Bronchial epithelial cell (primary cell): ENCODE results near the gene CDR2L. TPM values are rescaled to one million over a fixed set of nuclear protein-coding genes. Genes with fewer than 3 reads are reported as not detected.

ENCODE experiments used
- DNase-seq: peaks from one replicate; pipeline ENCODE4 v3.0.0-alpha.2; 2010; ENCODE audit warnings: low read depth
- FAIRE-seq: peaks from 2 replicates; lab custom pipeline; 2011; peaks lifted over from hg19 to GRCh38; lab: Jason Lieb, UNC
- H3K27me3 ChIP-seq: 2 replicates; pipeline ENCODE4 v1.5.1; 2011; ENCODE audit warnings: low read length; ENCODE audit not compliant: control insufficient read depth, insufficient read depth
- H3K36me3 ChIP-seq: 2 replicates; pipeline ENCODE4 v1.5.1; 2011; ENCODE audit warnings: low read length; ENCODE audit not compliant: control insufficient read depth, insufficient read depth
- H3K4me3 ChIP-seq: 2 replicates; pipeline ENCODE4 v1.5.1; 2011; ENCODE audit warnings: mild to moderate bottlenecking, low read depth, low read length, control low read depth
- CTCF ChIP-seq: IDR thresholded peaks from 2 replicates; pipeline ENCODE4 v1.5.1; 2011; ENCODE audit warnings: mild to moderate bottlenecking, moderate library complexity, low read length, control low read depth, inconsistent platforms; ENCODE audit not compliant: insufficient read depth, severe bottlenecking
- total RNA-seq: library from RNA; depleted of rRNA; stranded (reverse); fragments of >200 nt; gene quantifications from 2 replicates; pipeline ENCODE4 v1.2.1, GENCODE V29; 2014

Gene CDR2L
- total RNA-seq, 1 donor from 2014 or later = 6.1 TPM

- no peaks in the 10 kb centered on the region for H3K27me3 ChIP-seq
- H3K36me3 ChIP-seq = no peaks in the 10 kb centered on the region
- H3K4me3 ChIP-seq = no peak overlapping the region
- FAIRE-seq (no peak), DNase-seq (no peak)
- no peak for TF ChIP-seq CTCF
Measured at GRCh38 chr17:74951065-74951464, 36.4 kb upstream of the CDR2L start.

GRCh38 chr17:74951680-74952421 is 35.6 kb upstream of the CDR2L start:
- Histone ChIP-seq H3K4me3 (no peak overlapping the region), H3K36me3 (no peaks in the 10 kb centered on the region), H3K27me3 (peaks cover 2% of the 10 kb centered on the region)
- DNase-seq (no peak), FAIRE-seq (no peak)
- no peak for TF ChIP-seq CTCF

- no peak overlapping the region for H3K4me3 ChIP-seq
- FAIRE-seq (no peak), DNase-seq (no peak)
- TF ChIP-seq CTCF = no peak
- H3K36me3 ChIP-seq = no peaks in the 10 kb centered on the region
- peaks cover 2% of the 10 kb centered on the region for H3K27me3 ChIP-seq
Measured at GRCh38 chr17:74952431-74953133, 34.9 kb upstream of the CDR2L start.

- FAIRE-seq (no peak), DNase-seq (no peak)
- H3K36me3 ChIP-seq = no peaks in the 10 kb centered on the region
- no peak for TF ChIP-seq CTCF
- no peak overlapping the region for H3K4me3 ChIP-seq
- H3K27me3 ChIP-seq = peaks cover 2% of the 10 kb centered on the region
Measured at GRCh38 chr17:74953134-74953687, 34.2 kb upstream of the CDR2L start.

- TF ChIP-seq CTCF = no peak
Measured at GRCh38 chr17:74954115-74954514, 33.3 kb upstream of the CDR2L start.

More at GRCh38 chr17:74954115-74954514, 33.3 kb upstream of the CDR2L start:
- Histone ChIP-seq H3K36me3 (no peaks in the 10 kb centered on the region), H3K4me3 (no peak overlapping the region), H3K27me3 (peaks cover 2% of the 10 kb centered on the region)
- no peak for FAIRE-seq
- DNase-seq = no peak
